Breast epithelium (tissue), 4 donors: ENCODE measurements around the gene ARHGEF4. TPM values are rescaled to one million over a fixed set of nuclear protein-coding genes. Genes with fewer than 3 reads are reported as not detected.

Source experiments
- DNase-seq, 2 donors: peaks; one replicate each; pipeline ENCODE4 v3.0.0-alpha.2; 2019; ENCODE audit warnings: low spot score in 2 of 2
- H3K27ac ChIP-seq, 2 donors: fragments of 200-600 bp; sonication (generic) in 1 of 2; one replicate each; pipeline ENCODE4 v1.5.1; 2016 to 2019; ENCODE audit warnings: mild to moderate bottlenecking in 1 of 2
- H3K27me3 ChIP-seq, 2 donors: fragments of 200-600 bp; sonication (generic) in 1 of 2; one replicate each; pipeline versions ENCODE4 v1.5.1 to v1.6.0; 2017 to 2019; ENCODE audit warnings: control low read depth in 1 of 2, mild to moderate bottlenecking in 1 of 2
- H3K36me3 ChIP-seq: fragments of 200-600 bp; one replicate; pipeline ENCODE4 v1.5.1; 2019
- H3K4me1 ChIP-seq, 2 donors: fragments of 200-600 bp; sonication (generic); one replicate each; pipeline ENCODE4 v1.5.1; 2016 to 2019; ENCODE audit warnings: control low read depth in 1 of 2
- H3K4me3 ChIP-seq, 3 donors: fragments of 200-600 bp; sonication (generic); 1 replicate in 2 of 3; 2 replicates in 1 of 3; pipeline ENCODE4 v1.5.1; 2016 to 2019; ENCODE audit warnings: mild to moderate bottlenecking in 3 of 3, moderate library complexity in 2 of 3
- H3K9me3 ChIP-seq, 2 donors: fragments of 200-600 bp; sonication (generic) in 1 of 2; one replicate each; pipeline ENCODE4 v1.5.1; 2016 to 2019; ENCODE audit warnings: control low read depth in 1 of 2
- POLR2A ChIP-seq: fragments of 450-650 bp; IDR thresholded peaks from one replicate; pipeline ENCODE4 v1.6.1; 2016; ENCODE audit warnings: antibody characterized with exemption, mild to moderate bottlenecking, moderate library complexity
- POLR2AphosphoS5 ChIP-seq, 3 donors: sonication (generic); formaldehyde crosslinking; IDR thresholded peaks; one replicate each; pipeline ENCODE4 v1.6.1; 2017; ENCODE audit warnings: antibody characterized with exemption in 3 of 3
- intact Hi-C: fragments of 100-400 bp; cut with DNase I; formaldehyde crosslinking; loops from one replicate; pipeline ENCODE4 v1.15.1; 2023; ENCODE audit warnings: low total_unique reads
- total RNA-seq, 3 donors: library from RNA; depleted of rRNA; stranded (reverse); fragments of >200 nt; gene quantifications; one replicate each; pipeline ENCODE4 v1.1.0, GENCODE V29; 2016
- TF ChIP-seq, protein P1 (sequence below), 3 donors: fragments of 450-650 bp; IDR thresholded peaks; one replicate each; pipeline ENCODE4 v1.5.1; 2016 to 2017; ENCODE audit warnings: antibody characterized with exemption in 3 of 3, mild to moderate bottlenecking in 3 of 3, moderate library complexity in 3 of 3

ARHGEF4 gene
- total RNA-seq, 3 donors from 2014 or later: 7.5 to 10.1 (median 8.0) TPM

DNA sequence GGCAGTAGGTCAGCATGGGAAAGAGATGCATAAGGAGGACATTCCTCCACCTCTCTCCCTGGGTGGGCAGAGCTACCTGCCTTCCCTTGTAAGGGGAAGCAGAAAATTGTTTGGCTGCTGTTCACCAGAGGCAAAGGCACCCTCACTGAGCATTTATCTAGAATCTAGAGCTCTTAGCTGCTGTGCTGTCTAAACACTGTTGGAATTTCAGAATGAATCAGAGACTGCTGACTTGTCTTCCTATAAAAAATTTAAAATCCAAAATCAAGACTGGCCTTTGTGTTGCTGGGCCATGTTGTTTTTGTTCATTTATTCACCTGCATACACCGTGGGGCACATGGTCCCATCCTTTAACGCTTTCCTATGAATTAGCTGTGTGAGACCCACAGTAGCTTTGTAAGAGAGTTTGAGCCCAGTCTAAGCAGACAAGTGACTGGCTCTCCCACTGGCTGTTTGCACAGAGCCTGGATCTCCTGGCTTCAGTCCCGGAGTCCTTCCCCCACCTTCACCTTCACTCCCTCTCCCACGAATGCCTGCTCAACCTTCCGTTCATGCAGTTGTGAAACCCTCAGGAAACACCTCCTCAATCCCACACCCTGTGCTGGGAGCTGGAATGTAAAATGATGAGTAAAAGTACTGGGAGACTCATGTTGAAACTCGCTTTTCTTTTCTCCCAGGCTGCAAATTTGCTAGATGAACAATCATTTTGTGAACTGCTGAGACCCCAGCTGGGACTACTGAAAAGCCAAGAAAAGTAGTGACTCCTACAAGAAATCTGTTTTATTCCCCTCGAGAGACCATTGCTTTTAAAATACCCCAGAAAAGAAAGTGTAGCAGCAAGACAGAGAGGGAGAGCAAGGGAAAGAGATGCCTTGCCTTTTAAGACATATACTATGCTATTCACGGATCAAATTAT, 180.4 kb downstream of the ARHGEF4 start:
- H3K9me3 ChIP-seq: no peaks in the 10 kb centered on the region
- no peaks in the 10 kb centered on the region for H3K36me3 ChIP-seq
- TF ChIP-seq, protein P1, sequence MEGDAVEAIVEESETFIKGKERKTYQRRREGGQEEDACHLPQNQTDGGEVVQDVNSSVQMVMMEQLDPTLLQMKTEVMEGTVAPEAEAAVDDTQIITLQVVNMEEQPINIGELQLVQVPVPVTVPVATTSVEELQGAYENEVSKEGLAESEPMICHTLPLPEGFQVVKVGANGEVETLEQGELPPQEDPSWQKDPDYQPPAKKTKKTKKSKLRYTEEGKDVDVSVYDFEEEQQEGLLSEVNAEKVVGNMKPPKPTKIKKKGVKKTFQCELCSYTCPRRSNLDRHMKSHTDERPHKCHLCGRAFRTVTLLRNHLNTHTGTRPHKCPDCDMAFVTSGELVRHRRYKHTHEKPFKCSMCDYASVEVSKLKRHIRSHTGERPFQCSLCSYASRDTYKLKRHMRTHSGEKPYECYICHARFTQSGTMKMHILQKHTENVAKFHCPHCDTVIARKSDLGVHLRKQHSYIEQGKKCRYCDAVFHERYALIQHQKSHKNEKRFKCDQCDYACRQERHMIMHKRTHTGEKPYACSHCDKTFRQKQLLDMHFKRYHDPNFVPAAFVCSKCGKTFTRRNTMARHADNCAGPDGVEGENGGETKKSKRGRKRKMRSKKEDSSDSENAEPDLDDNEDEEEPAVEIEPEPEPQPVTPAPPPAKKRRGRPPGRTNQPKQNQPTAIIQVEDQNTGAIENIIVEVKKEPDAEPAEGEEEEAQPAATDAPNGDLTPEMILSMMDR (IDR thresholded peaks at IDR 0.05): no peak
- TF ChIP-seq POLR2AphosphoS5 (IDR thresholded peaks at IDR 0.05): no peak
- TF ChIP-seq POLR2A: no peak
- H3K4me1 ChIP-seq: no peaks in the 10 kb centered on the region
- no peak overlapping the region for H3K4me3 ChIP-seq
- intact Hi-C loops: no loop called here
- DNase-seq: peak in 1 of 2 donors; percentile 47
- H3K27ac ChIP-seq: no peak overlapping the region
- no peaks in the 10 kb centered on the region for H3K27me3 ChIP-seq

DNA sequence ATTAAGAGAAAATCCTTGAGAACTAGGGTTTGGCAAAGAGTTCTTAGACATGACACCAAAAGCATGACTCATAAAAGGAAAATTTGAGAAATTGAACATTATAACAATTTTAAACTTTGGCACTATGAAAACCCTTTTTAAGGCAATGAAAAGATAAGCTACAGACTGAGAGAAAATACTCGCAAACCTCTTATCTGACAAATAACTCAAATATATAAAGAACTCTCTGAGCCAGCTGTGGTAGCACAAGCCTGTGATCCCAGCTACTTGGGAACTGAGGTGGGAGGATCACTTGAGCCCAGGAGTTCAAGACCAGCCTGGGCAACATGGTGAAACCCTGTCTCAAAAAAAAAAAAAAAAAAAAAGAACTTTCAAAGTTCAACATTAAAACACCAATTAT, 186.0 kb downstream of the ARHGEF4 start:
- intact Hi-C loops: no loop called here
- no peaks in the 10 kb centered on the region for H3K4me1 ChIP-seq
- H3K27ac ChIP-seq: no peak overlapping the region
- DNase-seq: no peak
- no peak overlapping the region for H3K4me3 ChIP-seq
- TF ChIP-seq POLR2AphosphoS5 (IDR thresholded peaks at IDR 0.05) (no peak), POLR2A (no peak)
- TF ChIP-seq, protein P1 (IDR thresholded peaks at IDR 0.05): no peak
- peaks cover 0 to 3% of the 10 kb centered on the region in 2 donors for H3K9me3 ChIP-seq
- H3K27me3 ChIP-seq: no peaks in the 10 kb centered on the region
- no peaks in the 10 kb centered on the region for H3K36me3 ChIP-seq

DNA sequence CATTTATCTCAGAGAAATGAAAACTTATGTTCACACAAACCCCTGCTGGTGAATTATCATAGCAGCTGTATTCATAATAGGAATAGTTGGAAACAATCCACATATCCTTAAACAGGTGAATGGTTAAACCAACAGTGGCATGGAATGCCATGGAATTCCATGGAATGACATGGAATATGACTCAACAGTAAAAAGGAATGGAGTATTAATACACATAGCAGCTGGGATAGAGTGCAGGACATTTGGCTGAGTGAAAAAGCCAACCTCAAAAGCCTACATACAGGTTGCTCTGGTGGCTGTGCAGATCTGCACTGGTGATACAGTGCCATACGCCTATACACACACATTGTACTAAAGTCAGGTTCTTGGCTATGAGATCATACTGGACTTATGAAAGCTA, 187.0 kb downstream of the ARHGEF4 start:
- no peaks in the 10 kb centered on the region for H3K27me3 ChIP-seq
- no peak overlapping the region for H3K27ac ChIP-seq
- H3K4me1 ChIP-seq: no peaks in the 10 kb centered on the region
- H3K9me3 ChIP-seq: peaks cover 0 to 7% of the 10 kb centered on the region in 2 donors
- DNase-seq: no peak
- no peak overlapping the region for H3K4me3 ChIP-seq
- no peak for TF ChIP-seq POLR2AphosphoS5 (IDR thresholded peaks at IDR 0.05)
- no peak for TF ChIP-seq POLR2A
- TF ChIP-seq, protein P1 (IDR thresholded peaks at IDR 0.05): no peak
- H3K36me3 ChIP-seq: no peaks in the 10 kb centered on the region
- intact Hi-C loops: no loop called here

DNA sequence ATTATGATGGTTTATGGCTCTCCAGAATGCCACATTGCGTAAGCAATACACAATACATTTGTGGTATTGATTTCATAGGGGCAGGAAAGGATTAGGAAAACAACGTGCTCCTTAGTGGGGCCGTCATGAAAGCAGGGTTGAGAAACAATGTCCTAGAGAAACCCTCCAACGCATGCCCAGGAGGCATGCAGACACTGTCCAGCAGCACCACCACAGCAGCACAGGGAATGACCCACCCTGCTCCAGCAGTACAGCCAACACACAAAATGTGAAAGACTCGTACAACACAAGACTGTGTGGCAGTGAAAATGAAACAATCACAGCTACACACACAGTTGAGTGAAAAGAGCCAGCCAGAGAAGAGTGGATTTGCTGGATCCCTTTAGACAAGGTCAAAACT, 190.2 kb downstream of the ARHGEF4 start:
- Histone ChIP-seq H3K27ac (no peak overlapping the region), H3K4me1 (no peaks in the 10 kb centered on the region), H3K36me3 (no peaks in the 10 kb centered on the region), H3K4me3 (no peak overlapping the region), H3K9me3 (peaks cover 0 to 7% of the 10 kb centered on the region in 2 donors), H3K27me3 (no peaks in the 10 kb centered on the region)
- no peak for TF ChIP-seq POLR2A
- no peak for TF ChIP-seq POLR2AphosphoS5 (IDR thresholded peaks at IDR 0.05)
- TF ChIP-seq, protein P1 (IDR thresholded peaks at IDR 0.05): no peak
- intact Hi-C loops: no loop called here
- DNase-seq: no peak
